HepG2 (cell line): ENCODE data around the gene CSMD2. TPM values are rescaled to one million over a fixed set of nuclear protein-coding genes. Genes with fewer than 3 reads are reported as not detected.

Experiments
- ATAC-seq: fragments of 200-7000 bp; cut with Tn5 transposase; 3 replicates; pipeline ENCODE4 v1.9.1; 2020; ENCODE audit warnings: mild to moderate bottlenecking, moderate library complexity
- BruUV-seq: library from RNA; stranded (reverse); fragments of 400-500 nt; replicated peaks from 2 replicates; lab custom pipeline; 2021; lab: Mats Ljungman, UMichigan
- CTCF ChIA-PET: fragments of 300-600 bp; formaldehyde crosslinking; extraction: SDS; loops from one replicate; lab custom pipeline; 2021; ENCODE audit warnings: low total read pairs, inconsistent platforms, low intra/inter-chr PET ratio; lab: Yijun Ruan, JAX
- POLR2A ChIA-PET: fragments of 350-600 bp; sonication (Branson Sonifier 250); formaldehyde crosslinking; loops from one replicate; lab custom pipeline; 2020; ENCODE audit warnings: antibody characterized with exemption, inconsistent platforms; lab: Yijun Ruan, JAX
- DNase-seq: peaks from one replicate; pipeline ENCODE4 v3.0.0-alpha.2; 2015; ENCODE audit warnings: low spot score
- FAIRE-seq: peaks from 3 replicates; lab custom pipeline; 2011; peaks lifted over from hg19 to GRCh38; lab: Jason Lieb, UNC
- H2AFZ ChIP-seq: one replicate; pipeline ENCODE4 v1.6.1; 2011; ENCODE audit warnings: low read length, inconsistent platforms
- H3K27ac ChIP-seq: fragments of 300-600 bp; 3 replicates; pipeline ENCODE4 v1.8.0; 2011; ENCODE audit warnings: mixed run types, mild to moderate bottlenecking, mixed read lengths, low read length, inconsistent platforms; ENCODE audit not compliant: insufficient read depth; ENCODE audit errors: extremely low read length
- H3K27me3 ChIP-seq, 2 experiments: fragments of 200-600 bp in 1 of 2; 2 replicates in 1 of 2; 3 replicates in 1 of 2; pipeline versions ENCODE4 v1.6.0 to v1.8.0; 2011; ENCODE audit warnings: low read length in 2 of 2, mild to moderate bottlenecking in 2 of 2, moderate library complexity in 2 of 2, inconsistent platforms in 1 of 2; ENCODE audit not compliant: insufficient read depth in 2 of 2, control insufficient read depth in 1 of 2
- H3K36me3 ChIP-seq, 2 experiments: fragments of 200-600 bp in 1 of 2; replicated peaks in 1 of 2; 2 replicates in 1 of 2; 3 replicates in 1 of 2; pipeline versions ENCODE4 v1.5.1 to v1.8.0; 2011; ENCODE audit warnings: low read length in 2 of 2, inconsistent platforms in 1 of 2; ENCODE audit not compliant: insufficient read depth in 2 of 2, control insufficient read depth in 1 of 2
- H3K4me1 ChIP-seq: 2 replicates; pipeline ENCODE4 v1.5.1; 2012; ENCODE audit warnings: low read length, inconsistent platforms; ENCODE audit not compliant: insufficient read depth
- H3K4me2 ChIP-seq: 2 replicates; pipeline ENCODE4 v1.6.0; 2011; ENCODE audit warnings: low read depth, low read length, inconsistent platforms
- H3K4me3 ChIP-seq, 3 experiments: fragments of 200-600 bp in 1 of 3; sonication (generic), shearing (Covaris generic) in 1 of 3; replicated peaks in 1 of 3; 2 replicates each; pipeline ENCODE4 v1.5.1; 2011 to 2016; ENCODE audit warnings: low read length in 3 of 3, inconsistent platforms in 2 of 3, low read depth in 2 of 3, mild to moderate bottlenecking in 2 of 3, control low read depth in 1 of 3, mixed read lengths in 1 of 3; ENCODE audit not compliant: insufficient read depth in 1 of 3
- H3K79me2 ChIP-seq: one replicate; pipeline ENCODE4 v1.6.1; 2011; ENCODE audit warnings: low read length, inconsistent platforms; ENCODE audit not compliant: insufficient read depth
- H3K9ac ChIP-seq: 2 replicates; pipeline ENCODE4 v1.6.0; 2011; ENCODE audit warnings: mild to moderate bottlenecking, low read depth, low read length, inconsistent platforms; ENCODE audit not compliant: insufficient read depth
- H3K9me3 ChIP-seq: 2 replicates; pipeline ENCODE4 v1.5.1; 2012; ENCODE audit warnings: mild to moderate bottlenecking, low read length
- H4K20me1 ChIP-seq: 2 replicates; pipeline ENCODE4 v1.6.0; 2011; ENCODE audit warnings: inconsistent platforms, mild to moderate bottlenecking, low read length, moderate library complexity; ENCODE audit not compliant: insufficient read depth
- E2F5 ChIP-seq: sonication (generic); formaldehyde crosslinking; conservative IDR thresholded peaks from 2 replicates; pipeline ENCODE4 v1.4.0; 2020; ENCODE audit warnings: missing genetic modification reagents
- FOSL1 ChIP-seq: sonication (generic); formaldehyde crosslinking; IDR thresholded peaks from 2 replicates; pipeline ENCODE4 v1.9.0; 2021; ENCODE audit warnings: missing genetic modification reagents, borderline replicate concordance
- HOXD1 ChIP-seq: sonication (generic); formaldehyde crosslinking; IDR thresholded peaks from 2 replicates; pipeline ENCODE4 v1.5.0; 2020; ENCODE audit warnings: missing genetic modification reagents
- KDM5A ChIP-seq: fragments of 200-600 bp; sonication (generic); IDR thresholded peaks from 2 replicates; pipeline ENCODE4 v1.7.0; 2018; ENCODE audit warnings: antibody characterized with exemption, mild to moderate bottlenecking, low read length, borderline replicate concordance
- MAF1 ChIP-seq: sonication (generic); formaldehyde crosslinking; IDR thresholded peaks from 2 replicates; pipeline ENCODE4 v1.5.0; 2020; ENCODE audit warnings: missing genetic modification reagents, borderline replicate concordance
- NCOA1 ChIP-seq: sonication (generic); formaldehyde crosslinking; IDR thresholded peaks from 2 replicates; pipeline ENCODE4 v1.9.0; 2021; ENCODE audit warnings: missing genetic modification reagents
- TCF7 ChIP-seq: sonication (generic); IDR thresholded peaks from 2 replicates; pipeline ENCODE4 v1.6.1; 2016; ENCODE audit warnings: antibody characterized with exemption, low read depth
- TRIM22 ChIP-seq: fragments of 450-650 bp; IDR thresholded peaks from 2 replicates; pipeline ENCODE4 v1.6.1; 2017
- WIZ ChIP-seq: sonication (generic); formaldehyde crosslinking; IDR thresholded peaks from 2 replicates; pipeline ENCODE4 v1.5.1; 2020; ENCODE audit warnings: mild to moderate bottlenecking, missing genetic modification reagents
- ZBTB2 ChIP-seq: sonication (generic); formaldehyde crosslinking; IDR thresholded peaks from 2 replicates; pipeline ENCODE4 v1.8.0; 2022; ENCODE audit warnings: low read depth, missing genetic modification reagents
- ZNF251 ChIP-seq: sonication (generic); formaldehyde crosslinking; IDR thresholded peaks from 2 replicates; pipeline ENCODE4 v1.9.0; 2021; ENCODE audit warnings: mild to moderate bottlenecking, missing genetic modification reagents
- ZNF598 ChIP-seq: sonication (generic); formaldehyde crosslinking; IDR thresholded peaks from 2 replicates; pipeline ENCODE4 v1.5.1; 2020; ENCODE audit warnings: mild to moderate bottlenecking, missing genetic modification reagents, borderline replicate concordance
- WGBS: methylation state at CpG from one replicate; pipeline ENCODE4 v1.1.6; 2017; ENCODE audit warnings: low lambda C conversion rate; 5-methylcytosine and 5-hydroxymethylcytosine counted together
- in situ Hi-C: cut with HindIII; loops from 2 replicates; pipeline ENCODE4 v1.10.0; 2017; ENCODE audit warnings: low pct_unique_long_range_greater_than_20kb; ENCODE audit not compliant: extremely low pct_ligation_motif_present
- intact Hi-C: fragments of 100-400 bp; cut with micrococcal nuclease; formaldehyde crosslinking; loops from one replicate; pipeline ENCODE4 v1.10.0; 2022; ENCODE audit not compliant: unreplicated experiment
- polyA plus RNA-seq, 8 experiments: library from polyadenylated mRNA; depleted of rRNA in 3 of 8; stranded (reverse) in 7 of 8; unstranded in 1 of 8; fragments of >200 nt; fragmentation: Illumina TruSeq in 4 of 8; extraction: Trizol in 4 of 8; gene quantifications; 2 replicates each; pipeline versions ENCODE4 v1.2.1 to v1.2.3, GENCODE V29; 2011 to 2016; ENCODE audit warnings: low read depth in 4 of 8, missing spikeins in 1 of 8, mixed read lengths in 1 of 8; ENCODE audit not compliant: insufficient read depth in 1 of 8
- total RNA-seq, 5 experiments: library from RNA; depleted of rRNA; stranded (reverse); fragments of >200 nt; fragmentation: Illumina TruSeq; extraction: Trizol; gene quantifications; 2 replicates each; pipeline ENCODE4 v1.2.3, GENCODE V29; 2016; ENCODE audit warnings: low read depth in 1 of 5

The CSMD2 gene
- total and polyA plus RNA-seq, 2 of the 13 experiments (the other 11 are each of a cell fraction or from before 2014, with no cell fraction given): not detected

GRCh38 chr1:33810571-33810970 lies 354.5 kb downstream of the CSMD2 start:
- in situ Hi-C loops (no loop called here), intact Hi-C loops (no loop called here)
- no peak for FAIRE-seq
- Histone ChIP-seq H3K27me3 (no peaks in the 10 kb centered on the region), H3K4me1 (no peaks in the 10 kb centered on the region), H4K20me1 (no peaks in the 10 kb centered on the region), H3K9ac (no peak overlapping the region), H3K9me3 (peaks cover 3% of the 10 kb centered on the region), H3K4me3 (no peak overlapping the region), H3K27ac (no peak overlapping the region), H2AFZ (no peak overlapping the region), H3K4me2 (no peak overlapping the region), H3K79me2 (no peaks in the 10 kb centered on the region), H3K36me3 (no peaks in the 10 kb centered on the region)
- DNase-seq: no peak
- TF ChIP-seq WIZ (CRISPR knock-in tag): no peak
- TF ChIP-seq FOSL1 (CRISPR knock-in tag): no peak
- no peak for TF ChIP-seq NCOA1 (CRISPR knock-in tag)
- TF ChIP-seq HOXD1 (CRISPR knock-in tag): no peak
- no peak for TF ChIP-seq ZBTB2 (CRISPR knock-in tag)
- no peak for TF ChIP-seq ZNF598 (CRISPR knock-in tag)
- no peak for TF ChIP-seq E2F5 (CRISPR knock-in tag)
- no peak for TF ChIP-seq ZNF251 (CRISPR knock-in tag)
- no peak for TF ChIP-seq TCF7
- no peak for TF ChIP-seq KDM5A
- no peak for TF ChIP-seq TRIM22
- TF ChIP-seq MAF1: no peak
- ATAC-seq: no peak
- ChIA-PET CTCF (no interaction called here), POLR2A (no interaction called here)
- 0% methylated on average over 5 of the region's 5 CpGs for WGBS
- no TSS peak for BruUV-seq
